SK-N-MC (cell line): ENCODE results near the gene CACNA1C.

Source experiments
- EZH2 ChIP-seq: fragments of 200-600 bp; sonication (generic); IDR thresholded peaks from one replicate; pipeline ENCODE4 v1.6.1; 2017; ENCODE audit warnings: antibody characterized with exemption
- FOXP2 ChIP-seq: optimal IDR thresholded peaks from 2 replicates; pipeline ENCODE3; 2011; ENCODE audit warnings: mild to moderate bottlenecking, moderate library complexity; ENCODE audit not compliant: insufficient read depth; ENCODE audit errors: extremely low read length, control extremely low read depth
- POLR2AphosphoS5 ChIP-seq: IDR thresholded peaks from 2 replicates; pipeline ENCODE4 v1.6.1; 2012; ENCODE audit warnings: mild to moderate bottlenecking, low read depth, low read length, borderline replicate concordance

DNA sequence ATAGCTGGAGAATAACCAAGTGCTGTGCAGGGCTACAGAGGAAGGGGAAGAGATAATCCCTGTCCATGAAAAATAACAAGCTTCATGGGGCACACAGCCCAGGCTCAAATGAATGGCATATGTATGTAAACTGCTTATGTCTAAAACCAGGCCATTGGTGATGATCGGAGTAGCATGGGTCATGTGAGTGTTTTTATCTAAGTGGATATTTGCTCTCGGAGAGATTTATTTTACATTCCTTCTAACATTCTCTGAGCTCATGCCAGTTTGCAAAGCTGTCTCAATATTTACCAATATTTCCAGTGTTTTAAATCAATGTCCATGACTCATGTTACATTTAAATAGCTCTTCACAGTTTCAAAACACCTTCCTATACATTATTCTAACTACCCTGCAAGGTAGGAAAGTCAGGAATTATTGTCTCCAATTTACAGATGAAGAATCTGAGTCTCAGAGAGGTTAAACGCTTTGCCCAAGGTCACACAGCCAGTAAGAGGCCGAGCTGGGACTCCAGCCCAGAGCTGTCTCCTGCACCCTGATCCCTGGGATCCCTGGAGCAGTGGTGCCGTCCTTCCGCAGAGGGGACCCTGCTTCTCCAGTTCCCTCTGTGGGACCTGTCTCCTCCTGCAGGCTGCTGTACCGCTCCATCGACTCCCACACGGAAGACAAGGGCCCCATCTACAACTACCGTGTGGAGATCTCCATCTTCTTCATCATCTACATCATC is 555.3 kb downstream of the CACNA1C start:
- TF ChIP-seq POLR2AphosphoS5 (no peak), EZH2 (no peak), FOXP2 (no peak)
